Upper lobe of left lung (tissue), 4 donors: ENCODE data around the gene KIF5A.

Experiments used
- CTCF ChIP-seq, 6 experiments: fragments of 450-650 bp in 4 of 6; fragments of 200-600 bp in 2 of 6; sonication (generic) in 2 of 6; IDR thresholded peaks; one replicate each; pipeline ENCODE4 v1.5.1; 2016 to 2019; ENCODE audit warnings: antibody characterized with exemption in 6 of 6
- EP300 ChIP-seq, 4 donors: sonication (generic); formaldehyde crosslinking; IDR thresholded peaks; one replicate each; pipeline ENCODE4 v1.5.1; 2017; ENCODE audit warnings: antibody characterized with exemption in 4 of 4, control low read depth in 2 of 4
- POLR2A ChIP-seq, 4 donors: fragments of 450-650 bp; IDR thresholded peaks; one replicate each; pipeline ENCODE4 v1.5.1; 2016 to 2017; ENCODE audit warnings: antibody characterized with exemption in 4 of 4, mild to moderate bottlenecking in 2 of 4

GRCh38 chr12:57554897-57555296 lies 5.1 kb downstream of the KIF5A start:
- TF ChIP-seq CTCF (IDR thresholded peaks at IDR 0.05) (no peak), POLR2A (IDR thresholded peaks at IDR 0.05) (no peak), EP300 (IDR thresholded peaks at IDR 0.05) (no peak)
